ENCODE measurements around the gene MUC5B. TPM values are rescaled to one million over a fixed set of nuclear protein-coding genes. Genes with fewer than 3 reads are reported as not detected.

Gene MUC5B
- total RNA-seq, 1 donor from 2014 or later = not detected

- intact Hi-C loops (cut with micrococcal nuclease) = no loop called here
- DNase-seq = peak; percentile 20
- no peak for ATAC-seq
Measured at GRCh38 chr11:1270476-1270875, 47.6 kb downstream of the MUC5B start.

DNA sequence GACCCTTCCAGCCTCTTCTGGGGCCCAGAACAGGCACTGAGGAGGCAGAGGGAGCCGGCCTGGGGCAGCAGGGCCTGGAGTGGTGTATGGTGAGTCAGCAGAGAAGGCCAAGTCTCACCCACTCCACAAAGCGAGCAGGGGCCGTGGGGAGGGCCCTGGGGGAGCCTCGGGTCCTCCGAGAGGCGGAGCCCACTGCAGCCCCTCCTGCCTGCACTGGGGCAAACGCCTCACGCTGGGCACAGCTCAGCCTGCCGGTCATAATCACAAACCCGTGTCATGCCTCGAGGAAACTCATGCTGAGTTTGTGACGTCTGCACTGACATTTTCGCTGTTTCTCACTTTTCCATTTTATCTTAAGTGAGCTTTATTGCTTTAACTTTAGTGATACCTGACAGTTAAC lies 48.1 kb downstream of the MUC5B start:
- ATAC-seq = no peak
- intact Hi-C loops (cut with micrococcal nuclease) = no loop called here
- DNase-seq = peak; percentile 25

DNA sequence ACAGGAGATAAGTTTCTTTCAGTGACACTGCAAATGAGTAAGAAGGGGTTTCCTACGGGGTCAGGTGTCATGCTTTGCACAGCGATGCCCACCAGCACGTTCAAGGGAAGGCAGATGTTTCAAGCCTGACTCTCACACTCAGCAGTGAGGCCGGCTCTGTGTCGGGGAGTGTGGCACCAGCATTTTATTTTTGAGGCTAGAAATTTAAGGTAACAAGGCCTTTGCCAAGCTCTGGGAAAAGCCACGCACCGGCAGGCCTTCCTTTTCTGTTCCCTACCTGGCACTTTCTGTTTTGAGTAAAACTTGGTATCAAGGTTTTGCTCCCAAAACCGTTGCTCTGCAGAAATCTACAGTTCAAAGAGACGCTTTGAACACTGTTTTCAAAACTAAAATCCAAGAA lies 48.5 kb downstream of the MUC5B start:
- ATAC-seq (no peak), DNase-seq (no peak)
- intact Hi-C loops (cut with micrococcal nuclease) = no loop called here

- DNase-seq (peak; percentile 12), ATAC-seq (no peak)
- intact Hi-C loops (cut with micrococcal nuclease) = no loop called here
Measured at GRCh38 chr11:1271927-1272326, 49.1 kb downstream of the MUC5B start.

GRCh38 chr11:1272531-1272930 lies 49.7 kb downstream of the MUC5B start:
- DNase-seq (peak; percentile 22), ATAC-seq (no peak)
- intact Hi-C loops (cut with micrococcal nuclease) = no loop called here

DNA sequence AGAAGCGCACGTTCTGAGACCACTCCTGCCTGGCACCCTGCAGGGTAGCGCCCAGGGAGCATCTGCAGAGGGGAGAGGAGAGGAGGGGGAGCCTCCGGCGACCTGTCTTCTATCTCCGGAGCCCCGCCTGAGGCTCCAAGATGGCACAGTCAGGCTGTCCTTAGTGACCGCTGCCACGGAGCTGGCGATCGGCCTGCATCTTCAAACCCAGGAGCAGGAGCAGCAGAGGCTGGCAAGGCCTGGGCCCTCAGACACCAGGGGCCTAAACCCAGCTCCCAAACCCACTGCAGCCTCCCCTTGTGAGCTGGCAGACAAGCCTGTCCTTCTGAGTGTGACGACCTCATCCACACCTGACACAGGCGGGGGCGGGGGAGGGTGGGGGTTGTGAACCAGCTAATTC lies 51.6 kb downstream of the MUC5B start:
- DNase-seq (peak; percentile 28), ATAC-seq (no peak)
- intact Hi-C loops (cut with micrococcal nuclease) = no loop called here

DNA sequence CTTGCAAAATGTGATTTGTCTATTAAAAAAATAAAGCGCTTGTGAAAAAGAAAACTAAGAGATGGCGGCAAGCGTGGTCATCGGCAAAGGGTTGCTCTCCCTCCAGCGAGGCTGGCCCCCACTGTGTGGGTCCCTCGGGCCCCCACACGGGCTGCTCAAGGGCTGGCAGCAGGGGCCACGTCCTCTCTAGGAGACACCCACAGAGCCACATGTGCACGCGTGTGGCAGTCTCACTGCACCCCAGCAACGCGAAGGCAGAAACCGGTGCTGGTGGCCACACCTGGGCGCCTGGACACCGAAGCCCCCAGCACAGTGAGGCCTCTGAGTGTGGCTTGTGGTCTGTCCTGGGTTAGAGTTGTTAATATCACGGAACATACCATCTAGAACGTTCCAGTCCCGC lies 52.2 kb downstream of the MUC5B start:
- intact Hi-C loops (cut with micrococcal nuclease) = no loop called here
- ATAC-seq (no peak), DNase-seq (peak; percentile 18)

DNA sequence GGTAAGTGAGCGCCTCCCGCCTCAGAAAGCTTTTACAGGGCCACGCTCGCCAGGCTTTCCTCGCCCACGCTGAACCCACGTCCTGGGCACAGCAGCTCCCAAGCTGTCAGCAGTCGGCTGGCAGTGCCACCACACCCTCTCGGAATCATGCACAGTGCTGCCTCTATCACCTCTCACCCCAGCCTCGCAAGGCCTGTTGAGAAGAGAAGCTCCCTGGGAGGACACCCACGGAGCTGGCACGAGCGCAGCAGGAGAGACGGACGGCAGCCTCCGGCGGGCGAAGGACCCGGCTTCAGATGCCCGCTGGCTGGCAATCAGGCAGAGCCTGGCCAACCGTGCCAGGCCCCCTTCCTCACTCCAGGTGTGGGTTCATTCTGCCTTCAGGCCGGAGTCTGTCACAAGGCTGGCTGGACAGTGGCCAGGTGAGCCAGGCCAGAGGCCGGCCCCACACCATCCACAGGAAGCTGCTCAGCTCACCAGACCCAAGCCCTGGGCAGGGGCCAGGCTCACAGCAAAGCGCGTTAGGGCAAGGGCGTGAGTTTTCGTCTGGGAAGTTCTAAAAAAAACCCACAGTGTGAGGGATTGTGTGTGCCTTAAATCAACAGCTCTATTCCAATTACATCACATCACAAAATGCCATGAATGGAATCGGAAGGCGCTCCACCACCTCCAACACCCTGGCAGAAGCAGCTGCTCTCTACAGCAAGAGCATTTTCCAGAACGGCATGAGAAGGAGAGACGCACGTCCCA lies 53.4 kb downstream of the MUC5B start:
- intact Hi-C loops (cut with micrococcal nuclease) = no loop called here
- DNase-seq = peak; percentile 74
- ATAC-seq = peak; percentile 84

DNA sequence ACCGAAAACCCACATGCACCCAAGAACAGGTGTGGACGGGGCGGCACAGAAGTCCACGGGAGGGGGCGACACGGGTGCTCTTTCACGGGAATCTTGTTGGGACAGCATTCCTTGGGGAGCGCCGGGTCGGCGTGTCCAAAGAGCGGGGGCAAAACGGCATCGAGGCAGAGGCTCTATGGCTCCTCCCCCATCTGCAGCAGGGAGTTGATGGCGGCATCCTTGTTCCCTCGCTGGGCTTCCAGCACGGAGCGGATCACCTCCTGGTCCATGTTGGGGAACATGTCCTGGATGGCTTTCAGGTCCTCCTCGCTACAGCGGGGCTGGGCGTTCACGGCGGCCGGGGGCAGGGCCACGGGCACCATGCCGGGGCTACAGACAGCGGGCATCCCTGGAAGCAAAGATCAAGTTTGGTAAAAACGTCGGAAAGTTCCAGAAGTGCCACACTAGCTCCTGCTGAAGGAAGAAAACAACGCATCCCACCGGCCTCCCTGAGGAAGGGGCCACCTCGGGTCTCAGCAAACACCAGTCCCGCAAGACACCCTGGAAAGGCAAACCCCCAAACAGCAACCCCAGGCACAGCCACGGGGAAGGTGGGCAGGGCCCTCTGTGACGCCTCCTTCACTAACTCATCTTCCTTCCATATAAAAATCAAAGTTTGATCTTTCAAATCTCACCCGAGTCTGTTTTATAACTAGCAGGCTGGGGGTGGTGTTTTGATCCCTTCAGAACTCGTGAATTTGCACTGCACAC lies 54.2 kb downstream of the MUC5B start:
- ATAC-seq = no peak
- DNase-seq = peak; percentile 22
- intact Hi-C loops (cut with micrococcal nuclease) = no loop called here

DNA sequence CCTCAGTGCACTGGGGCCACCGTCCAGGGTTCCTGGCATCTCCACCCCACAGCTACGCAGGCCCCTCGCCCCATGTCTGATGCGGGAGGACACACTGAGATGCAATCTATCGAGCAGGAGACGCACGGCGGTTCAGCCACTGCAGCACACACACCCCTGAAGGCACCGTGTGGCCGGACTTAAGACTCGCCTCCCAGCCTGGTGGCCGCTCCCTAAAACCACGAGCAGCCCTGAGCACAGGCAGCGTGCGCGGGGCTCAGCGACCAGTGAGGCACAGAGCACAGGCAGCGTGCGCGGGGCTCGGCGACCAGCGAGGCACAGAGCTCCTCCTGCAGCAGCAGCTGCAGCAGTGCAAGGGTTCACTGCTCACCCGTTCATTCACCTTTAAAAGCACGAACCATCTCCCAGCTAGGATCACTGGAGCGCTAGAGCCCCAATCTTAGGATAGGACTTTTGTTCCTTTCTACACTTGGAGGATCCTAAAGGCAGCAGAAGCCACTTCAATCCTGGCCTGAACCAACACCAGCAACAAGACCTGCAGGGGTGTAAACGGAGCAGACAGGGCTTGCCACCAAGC lies 55.2 kb downstream of the MUC5B start:
- intact Hi-C loops (cut with micrococcal nuclease) = no loop called here
- DNase-seq (peak; percentile 16), ATAC-seq (no peak)

GRCh38 chr11:1278766-1279673 lies 56.2 kb downstream of the MUC5B start:
- ATAC-seq = no peak
- DNase-seq = peak; percentile 28
- intact Hi-C loops (cut with micrococcal nuclease) = no loop called here

- DNase-seq (peak; percentile 15), ATAC-seq (no peak)
- intact Hi-C loops (cut with micrococcal nuclease) = no loop called here
Measured at GRCh38 chr11:1279674-1280055, 56.8 kb downstream of the MUC5B start.

DNA sequence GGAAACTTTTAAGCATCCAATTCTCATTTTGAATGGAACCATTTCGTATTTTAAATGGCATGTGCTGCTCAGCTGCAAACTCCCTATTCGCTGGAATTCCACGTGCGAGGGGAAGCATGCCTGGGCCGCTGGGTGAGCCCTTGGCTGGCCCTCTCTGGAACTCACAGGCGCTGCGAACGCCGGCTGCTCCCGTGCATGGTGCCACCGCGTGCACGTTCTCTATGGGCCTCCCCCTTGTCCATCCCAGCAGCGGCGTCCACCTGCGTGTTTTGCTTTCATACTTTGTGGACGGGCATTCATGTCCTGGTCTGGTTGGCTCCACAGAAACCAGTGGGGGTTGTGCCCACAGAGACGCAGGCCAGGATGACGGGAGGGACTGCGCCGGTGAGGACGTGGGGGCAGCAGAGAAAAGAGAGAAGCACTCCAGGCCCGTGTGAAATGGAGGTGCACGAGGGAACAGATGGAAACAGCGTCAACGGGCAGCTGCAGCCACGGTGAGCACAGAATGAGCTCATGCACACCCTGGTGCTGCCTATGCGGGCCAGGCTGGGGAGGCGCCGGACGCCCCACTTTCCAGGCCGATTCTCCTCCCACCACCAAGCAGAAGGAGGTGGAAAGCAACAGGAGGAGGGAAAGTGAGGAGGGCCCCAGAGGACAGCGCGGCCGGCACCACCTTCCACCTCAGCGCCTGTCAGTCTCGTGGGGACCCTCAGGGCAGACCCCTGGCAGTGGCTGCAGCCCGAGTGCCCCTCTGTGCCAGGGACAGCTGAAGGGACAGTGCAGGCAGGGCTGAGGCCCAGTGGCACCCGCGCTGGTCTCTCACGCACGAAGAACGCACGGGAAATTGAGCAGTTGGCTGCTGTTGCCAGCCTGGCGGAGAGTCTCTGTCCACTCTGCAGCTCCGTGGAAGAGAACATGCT lies 57.5 kb downstream of the MUC5B start:
- DNase-seq (peak; percentile 18), ATAC-seq (no peak)
- intact Hi-C loops (cut with micrococcal nuclease) = no loop called here

DNA sequence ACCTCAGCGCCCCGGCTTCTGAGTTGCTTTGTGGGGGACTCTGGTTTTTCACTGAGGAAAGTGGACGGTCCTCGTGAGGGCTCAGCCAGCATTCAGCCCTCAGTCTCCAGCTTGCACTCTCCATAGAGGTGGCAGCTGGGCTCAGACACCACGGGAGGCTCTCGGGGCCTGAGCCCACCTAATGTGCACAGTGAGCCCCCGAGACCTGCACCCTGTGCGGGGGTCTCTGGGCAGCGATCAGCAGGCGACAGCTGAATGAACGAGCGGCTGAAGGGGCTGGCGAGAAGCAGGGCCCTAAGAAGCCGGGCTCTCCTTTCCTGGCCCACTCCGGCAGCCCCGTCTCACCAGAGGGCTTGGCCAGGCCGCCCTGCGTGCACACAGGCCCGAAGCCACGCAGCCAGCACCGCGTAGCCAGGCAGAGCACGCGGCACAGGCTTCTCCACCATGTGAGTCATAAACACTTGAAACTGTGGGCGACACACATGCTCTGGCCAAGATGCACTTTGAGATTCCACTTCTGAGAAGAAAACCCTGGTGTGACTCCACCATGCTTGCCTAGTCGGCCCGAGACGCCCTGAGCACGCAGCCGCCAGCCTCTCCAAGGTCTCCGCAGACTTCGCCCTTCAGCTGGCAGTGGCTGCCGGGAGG lies 58.6 kb downstream of the MUC5B start:
- intact Hi-C loops (cut with micrococcal nuclease) = no loop called here
- ATAC-seq = no peak
- peak; percentile 18 for DNase-seq

- peak; percentile 16 for DNase-seq
- peak; percentile 23 for ATAC-seq
- intact Hi-C loops (cut with micrococcal nuclease) = no loop called here
Measured at GRCh38 chr11:1281974-1282365, 59.1 kb downstream of the MUC5B start.

GRCh38 chr11:1283091-1283511 lies 60.2 kb downstream of the MUC5B start:
- intact Hi-C loops (cut with micrococcal nuclease) = no loop called here
- ATAC-seq (no peak), DNase-seq (peak; percentile 21)

DNA sequence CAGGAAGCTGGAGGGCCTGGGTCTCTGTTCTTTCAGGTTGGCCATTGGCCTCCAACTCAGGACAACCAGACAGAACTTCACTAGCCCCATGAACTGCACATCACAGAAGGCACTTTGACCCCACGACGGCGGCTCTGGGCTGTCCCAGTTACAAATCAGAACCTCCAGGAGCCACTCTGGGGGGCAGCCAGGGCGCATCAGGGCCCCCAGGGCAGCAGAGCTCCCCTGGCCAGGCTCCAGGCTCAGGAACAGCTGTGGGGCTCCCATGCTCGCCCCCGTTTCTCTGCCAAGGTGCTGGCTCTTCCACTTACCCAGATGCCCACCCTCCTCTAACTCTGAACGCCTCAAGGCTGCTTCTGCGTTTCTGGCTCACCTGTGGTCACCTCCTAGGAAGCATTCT lies 61.0 kb downstream of the MUC5B start:
- DNase-seq (peak; percentile 24), ATAC-seq (no peak)
- intact Hi-C loops (cut with micrococcal nuclease) = no loop called here

GRCh38 chr11:1285316-1285744 lies 62.5 kb downstream of the MUC5B start:
- ATAC-seq = no peak
- DNase-seq = peak; percentile 22
- intact Hi-C loops (cut with micrococcal nuclease) = no loop called here
